Natural killer cell (primary cell): ENCODE measurements around the gene TRA2B. TPM values are rescaled to one million over a fixed set of nuclear protein-coding genes. Genes with fewer than 3 reads are reported as not detected.

Experiments used
- ATAC-seq, 3 donors: fragments of 150-1000 bp in 2 of 3; fragments of 200-7000 bp in 1 of 3; cut with Tn5 transposase; 1 replicate in 1 of 3; 2 replicates in 2 of 3; pipeline ENCODE4 v1.10.0; 2021; ENCODE audit warnings: mild to moderate bottlenecking in 2 of 3, moderate library complexity in 2 of 3
- DNase-seq, 2 donors: peaks; one replicate each; pipeline versions ENCODE4 v3.0.0 to v3.0.0-alpha.2; 2013 to 2021; ENCODE audit warnings: mixed read lengths in 1 of 2
- H3K27ac ChIP-seq: one replicate; pipeline ENCODE4 v1.5.1; 2013; ENCODE audit warnings: mild to moderate bottlenecking, low read length
- H3K27me3 ChIP-seq: one replicate; pipeline ENCODE4 v1.6.1; 2013; ENCODE audit warnings: low read length; ENCODE audit not compliant: control insufficient read depth, insufficient read depth
- H3K36me3 ChIP-seq: one replicate; pipeline ENCODE4 v1.6.1; 2013; ENCODE audit warnings: low read length; ENCODE audit not compliant: control insufficient read depth, insufficient read depth
- H3K4me1 ChIP-seq: one replicate; pipeline ENCODE4 v1.6.1; 2013; ENCODE audit warnings: low read length; ENCODE audit not compliant: control insufficient read depth, insufficient read depth
- H3K4me3 ChIP-seq: one replicate; pipeline ENCODE4 v1.5.1; 2013; ENCODE audit warnings: low read length
- H3K9me3 ChIP-seq: one replicate; pipeline ENCODE4 v1.6.1; 2013; ENCODE audit warnings: low read length; ENCODE audit not compliant: control insufficient read depth, insufficient read depth
- H3K27ac Mint-ChIP-seq, 2 donors: one replicate each; pipeline ENCODE4 v1.8.0; 2022; ENCODE audit warnings: mild to moderate bottlenecking in 2 of 2, mixed read lengths in 2 of 2, moderate library complexity in 1 of 2
- H3K27me3 Mint-ChIP-seq, 2 donors: one replicate each; pipeline ENCODE4 v1.8.0; 2022; ENCODE audit warnings: low read depth in 2 of 2, mixed read lengths in 2 of 2
- H3K36me3 Mint-ChIP-seq: one replicate; pipeline ENCODE4 v1.8.0; 2022; ENCODE audit warnings: mixed read lengths
- H3K4me1 Mint-ChIP-seq, 2 donors: one replicate each; pipeline ENCODE4 v1.8.0; 2022; ENCODE audit warnings: mixed read lengths in 2 of 2
- H3K4me3 Mint-ChIP-seq: one replicate; pipeline ENCODE4 v1.8.0; 2022; ENCODE audit warnings: mild to moderate bottlenecking, moderate library complexity, mixed read lengths
- H3K9me3 Mint-ChIP-seq, 2 donors: one replicate each; pipeline ENCODE4 v1.8.0; 2022; ENCODE audit warnings: mixed read lengths in 2 of 2
- CTCF ChIP-seq: fragments of 200-600 bp; IDR thresholded peaks from one replicate; pipeline ENCODE4 v1.8.0; 2022; ENCODE audit warnings: antibody characterized with exemption
- WGBS: methylation state at CpG from one replicate; pipeline ENCODE4 v1.1.7; 2013; ENCODE audit warnings: missing lambda C conversion rate; ENCODE audit not compliant: insufficient coverage; 5-methylcytosine and 5-hydroxymethylcytosine counted together
- intact Hi-C: fragments of 100-400 bp; cut with micrococcal nuclease; formaldehyde crosslinking; loops from one replicate; pipeline ENCODE4 v1.14.2; 2022
- total RNA-seq, 4 donors: library from RNA; stranded (reverse); fragments of 120-200 nt in 1 of 4; gene quantifications; one replicate each; pipeline versions ENCODE4 v1.2.3 to v1.2.4, GENCODE V29; 2013 to 2022

TRA2B gene
- 100 to 1,000 TPM; 565 to 669 (median 596) TPM for total RNA-seq
- 751 TPM for total RNA-seq (2013)

GRCh38 chr3:185937689-185938374 lies at the start of gene TRA2B:
Gene TRA2B (minus strand): TSS chr3:185938014. CDS start chr3:185937860, 154 bp downstream.
- peak; percentile 37 for TF ChIP-seq CTCF
- no peaks in the 10 kb centered on the region for H3K9me3 ChIP-seq
- H3K4me3 Mint-ChIP-seq = peak within 1 kb of the TSS; percentile 100
- DNase-seq = peak; percentile 97 to 99
- H3K36me3 ChIP-seq = no peaks in the 10 kb centered on the region
- H3K4me3 ChIP-seq = peak within 1 kb of the TSS; percentile 100
- peak within 1 kb of the TSS; percentile 100 for H3K27ac ChIP-seq
- no peaks in the 10 kb centered on the region for H3K27me3 ChIP-seq
- intact Hi-C loops = loop anchor here (1.0 to 10.0 kb wide), 4 partner anchors 171 to 844 kb away; partner anchors contain the start of genes EIF4A2, ETV5 and TBCCD1
- peak within 1 kb of the TSS; percentile 100 for H3K27ac Mint-ChIP-seq
- peaks cover 5% of the 10 kb centered on the region for H3K4me1 ChIP-seq
- ATAC-seq = peak; percentile 87 to 96 (median 88)
- peaks cover 12% of the 10 kb centered on the region for H3K36me3 Mint-ChIP-seq
- H3K27me3 Mint-ChIP-seq = no peaks in the 10 kb centered on the region
- peaks cover 53 to 54% of the 10 kb centered on the region in 2 donors for H3K4me1 Mint-ChIP-seq
- H3K9me3 Mint-ChIP-seq = no peaks in the 10 kb centered on the region
- WGBS = under 1% methylated on average over 52 of the region's 55 CpGs

- Mint-ChIP-seq H3K9me3 (no peaks in the 10 kb centered on the region), H3K4me3 (no peak overlapping the region), H3K4me1 (peaks cover 5 to 6% of the 10 kb centered on the region in 2 donors), H3K27ac (no peak overlapping the region), H3K27me3 (peaks cover 11 to 15% of the 10 kb centered on the region in 2 donors), H3K36me3 (no peaks in the 10 kb centered on the region)
- no peaks in the 10 kb centered on the region for H3K9me3 ChIP-seq
- DNase-seq (no peak), ATAC-seq (no peak)
- 92% methylated on average over 23 of the region's 23 CpGs for WGBS
- intact Hi-C loops = loop anchor here (10.0 kb wide), 1 partner anchor 839 kb away; no protein-coding TSS in a partner anchor
- no peak overlapping the region for H3K27ac ChIP-seq
- TF ChIP-seq CTCF = no peak
- H3K4me1 ChIP-seq = peaks cover 7% of the 10 kb centered on the region
- no peak overlapping the region for H3K4me3 ChIP-seq
- peaks cover 8% of the 10 kb centered on the region for H3K27me3 ChIP-seq
- no peaks in the 10 kb centered on the region for H3K36me3 ChIP-seq
Measured at GRCh38 chr3:185986198-185986777, 48.5 kb upstream of the TRA2B start.

DNA sequence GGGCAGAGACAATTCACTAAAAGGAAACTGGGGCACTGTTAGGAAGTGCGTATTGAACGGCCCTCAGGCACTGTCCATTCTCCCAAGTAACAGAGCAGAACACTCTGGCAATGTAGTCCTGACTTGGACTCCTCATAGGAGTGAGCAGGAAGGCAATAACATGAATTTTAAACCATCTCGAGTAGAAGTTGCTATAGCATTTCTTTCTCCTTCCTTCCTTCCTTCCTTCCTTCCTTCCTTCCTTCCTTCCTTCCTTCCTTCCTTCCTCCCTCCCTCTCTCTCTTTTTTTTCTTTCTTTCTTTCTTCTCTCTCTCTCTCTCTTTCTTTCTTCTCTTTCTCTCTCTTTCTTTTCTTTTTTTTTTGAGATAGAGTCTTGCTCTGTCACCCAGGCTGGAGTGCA lies 46.4 kb upstream of the TRA2B start:
- 40% methylated on average over 3 of the region's 3 CpGs for WGBS
- intact Hi-C loops = loop anchor here (10.0 kb wide), 1 partner anchor 841 kb away; no protein-coding TSS in a partner anchor
- Histone ChIP-seq H3K27me3 (peaks cover 8% of the 10 kb centered on the region), H3K9me3 (no peaks in the 10 kb centered on the region), H3K4me3 (no peak overlapping the region), H3K27ac (no peak overlapping the region), H3K4me1 (peaks cover 7% of the 10 kb centered on the region), H3K36me3 (no peaks in the 10 kb centered on the region)
- Mint-ChIP-seq H3K9me3 (no peaks in the 10 kb centered on the region), H3K27me3 (peaks cover 8 to 15% of the 10 kb centered on the region in 2 donors), H3K36me3 (no peaks in the 10 kb centered on the region), H3K27ac (no peak overlapping the region), H3K4me1 (peaks cover 5 to 6% of the 10 kb centered on the region in 2 donors), H3K4me3 (no peak overlapping the region)
- ATAC-seq = no peak
- no peak for DNase-seq
- no peak for TF ChIP-seq CTCF
